ENCODE data around the gene GNMT.
"Not testable (repeated sequence)": the region's sequence is repeated elsewhere in the genome, so short reads cannot be mapped to it uniquely, and the experiment has no call there.

DNA sequence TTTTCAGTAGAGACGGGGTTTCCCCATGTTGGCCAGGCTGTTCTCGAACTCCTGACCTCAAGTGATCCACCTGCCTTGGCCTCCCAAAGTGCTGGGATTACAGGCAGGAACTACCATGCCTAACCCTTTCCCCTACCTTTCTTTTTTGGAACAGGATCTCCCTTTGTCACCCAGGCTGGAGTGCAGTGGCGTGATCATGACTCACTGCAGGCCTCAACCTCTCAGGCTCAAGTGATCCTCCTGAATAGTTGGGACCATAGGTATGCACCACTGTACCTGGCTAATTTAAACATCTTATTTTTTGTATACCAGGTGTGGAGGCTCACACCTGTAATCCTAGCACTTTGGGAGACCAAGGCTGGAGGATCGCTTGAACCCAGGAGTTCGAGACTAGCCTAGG, 19.2 kb upstream of the GNMT start:
- not testable (repeated sequence) for TF ChIP-seq CTCF, EP300, POLR2AphosphoS5, POLR2A (IDR thresholded peaks at IDR 0.05)

All from gastroesophageal sphincter (tissue), 3 donors.